Measurements from ENCODE around the gene LRIT3. TPM values are rescaled to one million over a fixed set of nuclear protein-coding genes. Genes with fewer than 3 reads are reported as not detected.

The LRIT3 gene
- total and polyA plus RNA-seq, 12 donors: 0.03 to 0.15 (median 0.06) TPM; not detected in 8

DNA sequence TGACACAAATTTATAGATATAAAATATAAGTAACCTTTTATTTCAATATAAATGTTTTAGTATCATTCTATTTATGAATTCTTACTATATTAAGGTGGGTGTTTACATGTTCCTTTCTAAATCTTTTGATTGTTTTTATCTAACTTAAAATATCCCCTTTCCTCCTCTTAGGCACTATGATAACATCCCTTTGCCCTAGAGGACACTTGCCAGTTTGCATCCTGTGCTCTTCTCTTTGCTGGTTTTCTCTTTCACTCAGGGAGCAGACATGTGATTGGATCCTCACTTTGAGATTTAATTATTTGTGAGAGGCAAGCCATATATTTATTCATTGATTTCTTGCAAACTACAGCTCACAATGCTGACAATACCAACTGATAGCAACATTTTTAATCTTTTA lies 16.2 kb downstream of the LRIT3 start:
- no peak overlapping the region for H3K27ac ChIP-seq
- intact Hi-C loops (cut with DNase I): no loop called here
- no peak for TF ChIP-seq CTCF (IDR thresholded peaks at IDR 0.05)
- H3K4me3 ChIP-seq: no peak overlapping the region
- no peaks in the 10 kb centered on the region for H3K36me3 ChIP-seq
- no peaks in the 10 kb centered on the region for H3K4me1 ChIP-seq
- H3K27me3 ChIP-seq: no peaks in the 10 kb centered on the region
- ATAC-seq: no peak
- no peak for DNase-seq
- peaks cover 0 to 24% (median 0%) of the 10 kb centered on the region in 11 donors for H3K9me3 ChIP-seq

GRCh38 chr4:109870061-109870460 lies 22.2 kb downstream of the LRIT3 start:
- no peak for DNase-seq
- H3K27ac ChIP-seq: no peak overlapping the region
- no peaks in the 10 kb centered on the region for H3K27me3 ChIP-seq
- intact Hi-C loops (cut with DNase I): no loop called here
- H3K36me3 ChIP-seq: no peaks in the 10 kb centered on the region
- H3K9me3 ChIP-seq: no peaks in the 10 kb centered on the region
- no peak overlapping the region for H3K4me3 ChIP-seq
- WGBS, 2 donors: 95% methylated on average over 5 of the region's 5 CpGs
- no peaks in the 10 kb centered on the region for H3K4me1 ChIP-seq
- no peak for ATAC-seq
- TF ChIP-seq CTCF (IDR thresholded peaks at IDR 0.05): no peak

DNA sequence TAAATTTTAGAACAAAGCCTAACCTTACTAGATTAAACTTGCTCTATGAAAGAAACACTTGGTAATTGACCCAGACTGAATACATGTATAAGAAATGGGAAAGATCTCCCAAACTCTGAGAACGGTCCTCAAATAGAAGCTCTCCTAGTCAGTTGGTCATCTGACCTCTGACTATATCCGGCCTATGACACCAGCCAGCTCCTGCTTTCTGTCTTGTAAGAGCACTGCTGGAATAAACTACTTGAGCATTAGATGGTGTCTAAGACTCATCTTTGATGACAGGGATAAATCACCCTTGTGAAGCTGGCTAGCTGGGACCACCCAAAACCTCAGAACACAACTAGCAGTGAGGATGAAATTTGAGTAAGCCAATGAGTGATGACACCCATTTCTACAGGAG lies 24.2 kb downstream of the LRIT3 start:
- Histone ChIP-seq H3K36me3 (no peaks in the 10 kb centered on the region), H3K27ac (no peak overlapping the region), H3K4me3 (no peak overlapping the region), H3K4me1 (no peaks in the 10 kb centered on the region), H3K27me3 (no peaks in the 10 kb centered on the region), H3K9me3 (no peaks in the 10 kb centered on the region)
- intact Hi-C loops (cut with DNase I): no loop called here
- TF ChIP-seq CTCF (IDR thresholded peaks at IDR 0.05): no peak
- DNase-seq (no peak), ATAC-seq (no peak)
- WGBS, 2 donors: 88 to 91% methylated on average over 2 of the region's 2 CpGs

DNA sequence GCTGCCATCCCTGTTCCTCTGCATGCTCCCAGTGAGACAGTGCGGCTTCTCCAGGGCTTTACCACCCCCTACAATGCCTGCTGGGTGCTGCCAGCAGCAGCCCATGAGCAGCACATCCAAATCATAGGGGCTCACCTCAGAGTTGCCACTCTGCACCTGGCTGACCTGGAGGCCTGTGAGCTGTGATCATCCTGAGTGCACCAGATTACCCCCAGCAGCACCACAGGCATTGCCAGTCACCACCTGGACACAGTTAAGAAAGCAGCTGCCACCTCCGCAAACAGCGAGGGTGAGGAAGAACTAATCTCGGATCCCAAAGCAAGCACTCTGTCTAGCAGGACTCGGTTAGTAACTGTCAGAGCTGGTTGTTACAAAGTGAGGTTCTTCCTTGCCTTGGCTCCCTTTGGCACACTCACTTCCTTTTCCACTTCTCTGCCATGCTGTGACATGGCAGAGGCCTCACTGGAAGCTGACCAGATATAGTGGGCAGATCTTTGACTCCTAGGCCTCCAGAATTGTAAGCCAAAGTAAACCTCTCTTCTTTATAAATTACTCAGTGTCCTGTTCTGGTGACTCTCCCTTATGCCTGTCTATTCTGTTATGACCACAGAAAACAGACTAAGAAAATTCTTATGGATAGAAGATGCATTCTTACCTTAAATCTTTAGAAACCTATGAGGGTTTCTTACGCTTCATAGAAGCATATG lies 25.2 kb downstream of the LRIT3 start:
- H3K27ac ChIP-seq: no peak overlapping the region
- H3K9me3 ChIP-seq: no peaks in the 10 kb centered on the region
- H3K4me3 ChIP-seq: no peak overlapping the region
- ATAC-seq: no peak
- 95 to 96% methylated on average over 6 of the region's 6 CpGs for WGBS, 2 donors
- DNase-seq: no peak
- H3K36me3 ChIP-seq: no peaks in the 10 kb centered on the region
- intact Hi-C loops (cut with DNase I): no loop called here
- TF ChIP-seq CTCF (IDR thresholded peaks at IDR 0.05): no peak
- no peaks in the 10 kb centered on the region for H3K4me1 ChIP-seq
- H3K27me3 ChIP-seq: no peaks in the 10 kb centered on the region
